Pancreas (tissue), 10 donors: ENCODE measurements around the gene DDX19B. TPM values are rescaled to one million over a fixed set of nuclear protein-coding genes. Genes with fewer than 3 reads are reported as not detected.
"Not testable (repeated sequence)": the region's sequence is repeated elsewhere in the genome, so short reads cannot be mapped to it uniquely, and the experiment has no call there.

Experiments used
- ATAC-seq, 4 donors: fragments of 200-7000 bp; cut with Tn5 transposase; one replicate each; pipeline versions ENCODE4 v1.8.0 to v1.9.1; 2020; ENCODE audit warnings: mild to moderate bottlenecking in 4 of 4, moderate library complexity in 4 of 4
- DNase-seq, 6 donors: peaks; one replicate each; pipeline ENCODE4 v3.0.0-alpha.2; 2020
- FAIRE-seq: peaks from 2 replicates; lab custom pipeline; 2012; peaks lifted over from hg19 to GRCh38; lab: Jason Lieb, UNC
- H3K27ac ChIP-seq, 4 donors: fragments of 200-600 bp; sonication (generic); 1 replicate in 3 of 4; 2 replicates in 1 of 4; pipeline versions ENCODE4 v1.5.0 to v1.8.0; 2020
- H3K27me3 ChIP-seq, 4 donors: fragments of 200-600 bp; one replicate each; pipeline ENCODE4 v1.8.0; 2021
- H3K36me3 ChIP-seq, 3 donors: fragments of 200-600 bp; sonication (generic) in 1 of 3; one replicate each; pipeline versions ENCODE4 v1.5.0 to v1.8.0; 2020 to 2021
- H3K4me1 ChIP-seq, 3 donors: fragments of 200-600 bp; one replicate each; pipeline ENCODE4 v1.8.0; 2021
- H3K4me3 ChIP-seq, 4 donors: fragments of 200-600 bp; sonication (generic) in 2 of 4; one replicate each; pipeline versions ENCODE4 v1.5.0 to v1.8.0; 2020 to 2021
- H3K9me3 ChIP-seq, 4 donors: fragments of 200-600 bp; one replicate each; pipeline ENCODE4 v1.8.0; 2021
- CTCF ChIP-seq, 4 donors: fragments of 200-600 bp; sonication (generic) in 3 of 4; IDR thresholded peaks; one replicate each; pipeline versions ENCODE4 v1.5.0 to v1.8.0; 2021; ENCODE audit warnings: antibody characterized with exemption in 4 of 4
- WGBS, 2 donors: extraction: QIAGEN DNeasy Blood & Tissue Kit; methylation state at CpG; one replicate each; pipeline ENCODE4 v1.1.7; 2013; 5-methylcytosine and 5-hydroxymethylcytosine counted together
- intact Hi-C, 3 donors: fragments of 100-400 bp; cut with DNase I; formaldehyde crosslinking; loops; one replicate each; pipeline versions ENCODE4 v1.11.1 to v1.14.2; 2022
- polyA plus RNA-seq, 2 donors: library from polyadenylated mRNA; stranded (reverse); fragments of 200-250 nt; gene quantifications; one replicate each; pipeline ENCODE4 v1.2.3, GENCODE V29; 2013
- total RNA-seq, 6 donors: library from RNA; stranded (reverse); fragmentation: NEBNext Ultra II Directional in 4 of 6; extraction: Animal tissue kit (Norgen Biotek cat#: 25700) in 4 of 6; gene quantifications; one replicate each; pipeline versions ENCODE4 v1.2.1 to v1.2.4, GENCODE V29; 2021 to 2023
- donor health status: healthy with polysubstance abuse.
- donor health status: DM: no; HTN: no; CAD: no; lungs with moderate emphysema.
- donor health status: DM: no; HTN: no; CAD: no.
- donor health status: control.
- donor health status: control.
- donor health status: Bipolar disorder and iron deficiency.
- donor health status: DM: yes; HTN: yes; CAD: no.
- donor health status: DM: no; HTN: no; CAD: no.
- donor health status: DM: no; HTN: no; CAD: no.
- donor health status: DM: yes; HTN: yes; CAD: no.

DDX19B gene
- total and polyA plus RNA-seq, 8 donors = 12.5 to 19.6 (median 13.7) TPM

GRCh38 chr16:70306880-70307279, 7.9 kb downstream of the DDX19B start:
- Histone ChIP-seq H3K27ac (no peak overlapping the region), H3K27me3 (no peaks in the 10 kb centered on the region), H3K36me3 (no peaks in the 10 kb centered on the region), H3K4me1 (no peaks in the 10 kb centered on the region), H3K4me3 (no peak overlapping the region), H3K9me3 (no peaks in the 10 kb centered on the region)
- no peak for TF ChIP-seq CTCF (IDR thresholded peaks at IDR 0.05)
- ATAC-seq = no peak
- 94 to 95% methylated on average over 2 of the region's 2 CpGs for WGBS, 2 donors
- intact Hi-C loops = no loop called here
- FAIRE-seq = no peak
- no peak for DNase-seq

- ATAC-seq, H3K9me3 ChIP-seq, H3K4me3 ChIP-seq, FAIRE-seq, intact Hi-C loops, H3K4me1 ChIP-seq, H3K27ac ChIP-seq, H3K36me3 ChIP-seq, H3K27me3 ChIP-seq, DNase-seq: not testable (repeated sequence)
- 91 to 94% methylated on average over 2 of the region's 2 CpGs for WGBS, 2 donors
These were observed 8.7 kb downstream of the DDX19B start for GRCh38 chr16:70307726-70308125.

- FAIRE-seq (no peak), DNase-seq (peak in 1 of 6 donors; percentile 11), ATAC-seq (no peak)
- Histone ChIP-seq H3K4me3 (no peak overlapping the region), H3K36me3 (peaks cover 0 to 64% (median 12%) of the 10 kb centered on the region in 3 donors), H3K9me3 (no peaks in the 10 kb centered on the region), H3K4me1 (no peaks in the 10 kb centered on the region), H3K27ac (no peak overlapping the region), H3K27me3 (no peaks in the 10 kb centered on the region)
- WGBS, 2 donors = 96 to 100% methylated on average over 5 of the region's 5 CpGs
- intact Hi-C loops = no loop called here
- no peak for TF ChIP-seq CTCF (IDR thresholded peaks at IDR 0.05)
These were observed 21.1 kb downstream of the DDX19B start for GRCh38 chr16:70320121-70320520.

GRCh38 chr16:70324998-70325747, 26.2 kb downstream of the DDX19B start:
- Histone ChIP-seq H3K27ac (no peak overlapping the region), H3K4me3 (no peak overlapping the region), H3K27me3 (no peaks in the 10 kb centered on the region), H3K4me1 (no peaks in the 10 kb centered on the region), H3K9me3 (no peaks in the 10 kb centered on the region), H3K36me3 (peaks cover 0 to 48% (median 3%) of the 10 kb centered on the region in 3 donors)
- 93 to 94% methylated on average over 7 of the region's 7 CpGs for WGBS, 2 donors
- FAIRE-seq = no peak
- intact Hi-C loops = no loop called here
- no peak for TF ChIP-seq CTCF (IDR thresholded peaks at IDR 0.05)
- no peak for ATAC-seq
- no peak for DNase-seq

- Histone ChIP-seq H3K36me3 (peaks cover 0 to 35% (median 11%) of the 10 kb centered on the region in 3 donors), H3K9me3 (no peaks in the 10 kb centered on the region), H3K4me3 (no peak overlapping the region), H3K27me3 (no peaks in the 10 kb centered on the region), H3K4me1 (no peaks in the 10 kb centered on the region), H3K27ac (no peak overlapping the region)
- 94 to 100% methylated on average over 1 of the region's 1 CpG for WGBS, 2 donors
- FAIRE-seq (no peak), DNase-seq (no peak), ATAC-seq (no peak)
- TF ChIP-seq CTCF (IDR thresholded peaks at IDR 0.05) = no peak
- intact Hi-C loops = no loop called here
These were observed 32.1 kb downstream of the DDX19B start for GRCh38 chr16:70331091-70331490.
